ENCODE measurements around the gene LEPROT. TPM values are rescaled to one million over a fixed set of nuclear protein-coding genes. Genes with fewer than 3 reads are reported as not detected.

Gene LEPROT
- total and polyA plus RNA-seq, 12 donors = 26.2 to 55.5 (median 39.2) TPM

DNA sequence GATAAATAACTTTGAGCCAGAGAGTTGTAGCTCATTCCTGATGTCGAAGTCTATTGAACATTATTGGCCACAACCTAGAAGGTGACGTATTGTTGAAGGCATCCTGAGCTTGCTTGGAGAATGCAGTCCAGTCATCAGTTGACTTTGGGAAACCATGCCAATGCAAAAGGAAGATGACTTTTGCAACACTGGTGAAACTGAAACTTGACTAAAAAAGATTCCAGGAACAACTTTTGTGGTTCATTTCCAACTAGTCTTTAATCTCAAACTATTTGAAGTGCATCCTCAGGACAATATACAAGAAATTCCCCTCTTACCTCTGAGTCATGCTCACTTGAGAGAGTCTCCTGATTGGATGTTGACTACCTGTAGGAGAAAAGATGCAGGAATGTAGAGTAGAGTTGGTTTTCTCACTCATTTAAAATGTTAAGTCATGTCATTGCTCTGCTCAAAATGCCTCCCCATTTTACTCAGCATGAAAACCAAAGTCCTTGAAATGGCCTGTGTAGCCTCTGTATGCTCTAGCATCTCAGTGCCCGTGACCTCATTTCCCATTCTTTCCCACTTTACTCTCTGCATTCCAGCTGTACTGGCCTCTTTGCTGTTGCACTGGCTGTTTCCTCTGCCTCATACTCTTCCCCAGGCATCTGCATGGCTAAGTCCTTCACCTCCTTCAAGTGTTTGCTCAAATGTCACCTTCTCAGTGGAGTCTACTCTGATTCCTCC lies 24.4 kb upstream of the LEPROT start:
- no peak overlapping the region for H3K27ac ChIP-seq
- 90 to 92% methylated on average over 3 of the region's 3 CpGs for WGBS, 2 donors
- intact Hi-C loops (cut with DNase I) = no loop called here
- DNase-seq (no peak), ATAC-seq (no peak)
- H3K4me1 ChIP-seq = peaks cover 0 to 7% (median 0%) of the 10 kb centered on the region in 9 donors
- H3K27me3 ChIP-seq = no peaks in the 10 kb centered on the region
- no peak overlapping the region for H3K4me3 ChIP-seq
- TF ChIP-seq, protein P1, sequence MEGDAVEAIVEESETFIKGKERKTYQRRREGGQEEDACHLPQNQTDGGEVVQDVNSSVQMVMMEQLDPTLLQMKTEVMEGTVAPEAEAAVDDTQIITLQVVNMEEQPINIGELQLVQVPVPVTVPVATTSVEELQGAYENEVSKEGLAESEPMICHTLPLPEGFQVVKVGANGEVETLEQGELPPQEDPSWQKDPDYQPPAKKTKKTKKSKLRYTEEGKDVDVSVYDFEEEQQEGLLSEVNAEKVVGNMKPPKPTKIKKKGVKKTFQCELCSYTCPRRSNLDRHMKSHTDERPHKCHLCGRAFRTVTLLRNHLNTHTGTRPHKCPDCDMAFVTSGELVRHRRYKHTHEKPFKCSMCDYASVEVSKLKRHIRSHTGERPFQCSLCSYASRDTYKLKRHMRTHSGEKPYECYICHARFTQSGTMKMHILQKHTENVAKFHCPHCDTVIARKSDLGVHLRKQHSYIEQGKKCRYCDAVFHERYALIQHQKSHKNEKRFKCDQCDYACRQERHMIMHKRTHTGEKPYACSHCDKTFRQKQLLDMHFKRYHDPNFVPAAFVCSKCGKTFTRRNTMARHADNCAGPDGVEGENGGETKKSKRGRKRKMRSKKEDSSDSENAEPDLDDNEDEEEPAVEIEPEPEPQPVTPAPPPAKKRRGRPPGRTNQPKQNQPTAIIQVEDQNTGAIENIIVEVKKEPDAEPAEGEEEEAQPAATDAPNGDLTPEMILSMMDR (IDR thresholded peaks at IDR 0.05) = no peak
- no peaks in the 10 kb centered on the region for H3K9me3 ChIP-seq
- peaks cover 0 to 24% (median 0%) of the 10 kb centered on the region in 9 donors for H3K36me3 ChIP-seq

DNA sequence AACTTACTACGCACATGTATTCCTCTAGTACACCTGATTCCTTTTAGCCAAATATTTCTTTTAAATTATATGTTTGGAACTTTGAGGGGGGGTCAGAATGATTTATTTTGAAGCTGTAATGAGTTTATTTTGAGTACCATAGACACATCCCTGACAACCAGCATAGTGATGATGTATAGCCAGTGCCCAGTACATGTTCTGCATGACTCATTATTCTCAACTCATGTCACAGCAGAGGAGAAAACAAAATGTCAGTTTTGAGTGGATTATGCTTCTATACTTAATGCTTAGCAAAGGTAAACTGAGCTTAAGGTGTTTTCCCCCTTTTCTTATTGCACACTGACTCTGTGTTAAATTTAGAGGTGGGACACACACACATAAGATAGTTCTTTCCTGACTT lies 22.4 kb upstream of the LEPROT start:
- no peak overlapping the region for H3K4me3 ChIP-seq
- no peak overlapping the region for H3K27ac ChIP-seq
- H3K27me3 ChIP-seq = no peaks in the 10 kb centered on the region
- H3K9me3 ChIP-seq = no peaks in the 10 kb centered on the region
- TF ChIP-seq, protein P1 (IDR thresholded peaks at IDR 0.05) = no peak
- peaks cover 0 to 7% (median 0%) of the 10 kb centered on the region in 9 donors for H3K4me1 ChIP-seq
- ATAC-seq (no peak), DNase-seq (no peak)
- H3K36me3 ChIP-seq = peaks cover 0 to 27% (median 0%) of the 10 kb centered on the region in 9 donors
- intact Hi-C loops (cut with DNase I) = loop anchor here in 1 of 10 donors (1.0 kb wide), 1 partner anchor 21 kb away; no protein-coding TSS in a partner anchor
- WGBS, 2 donors = 100% methylated on average over 1 of the region's 1 CpG

DNA sequence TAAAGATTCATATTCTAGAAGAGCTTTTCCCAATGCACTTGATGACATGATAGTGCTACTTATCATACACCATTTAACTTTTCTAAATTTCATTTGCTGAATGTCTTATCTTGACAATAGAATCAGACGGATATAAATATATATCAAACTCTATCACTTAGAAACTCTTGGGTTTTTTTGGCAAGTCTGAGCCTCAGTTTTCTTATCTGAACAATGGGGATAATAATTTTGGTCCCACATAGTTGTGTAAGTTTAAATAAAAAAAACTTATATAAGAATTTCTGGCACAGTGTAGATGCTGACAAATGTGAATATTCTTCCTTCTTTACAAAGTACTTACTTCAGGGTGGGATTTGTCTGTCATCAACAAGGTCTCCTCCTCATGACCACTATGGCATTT lies 21.5 kb upstream of the LEPROT start:
- TF ChIP-seq, protein P1 (IDR thresholded peaks at IDR 0.05) = no peak
- WGBS, 2 donors = 83 to 90% methylated on average over 1 of the region's 1 CpG
- ATAC-seq (no peak), DNase-seq (no peak)
- H3K4me3 ChIP-seq = no peak overlapping the region
- H3K36me3 ChIP-seq = peaks cover 0 to 22% (median 0%) of the 10 kb centered on the region in 9 donors
- H3K27me3 ChIP-seq = no peaks in the 10 kb centered on the region
- intact Hi-C loops (cut with DNase I) = no loop called here
- peaks cover 0 to 7% (median 0%) of the 10 kb centered on the region in 9 donors for H3K4me1 ChIP-seq
- no peaks in the 10 kb centered on the region for H3K9me3 ChIP-seq
- no peak overlapping the region for H3K27ac ChIP-seq

DNA sequence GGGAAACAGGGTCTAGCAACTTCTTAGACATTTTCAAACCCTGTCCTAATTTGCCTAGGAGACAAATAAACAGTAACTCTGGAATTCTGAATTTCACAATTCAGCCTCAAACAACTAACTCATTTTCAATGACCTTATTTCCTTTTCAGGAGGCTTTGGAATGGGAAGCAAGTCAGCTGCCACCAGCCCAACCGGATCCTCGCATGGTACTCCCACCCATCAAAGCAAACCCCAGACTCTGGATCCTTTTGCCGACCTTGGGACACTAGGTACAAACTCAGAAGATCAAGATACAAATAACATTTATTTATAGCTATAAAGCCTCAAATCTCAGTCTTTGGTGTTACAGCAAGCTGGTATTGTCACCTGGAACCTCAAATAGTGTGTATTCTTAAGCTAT lies 18.9 kb upstream of the LEPROT start:
- intact Hi-C loops (cut with DNase I) = no loop called here
- ATAC-seq = no peak
- TF ChIP-seq, protein P1 (IDR thresholded peaks at IDR 0.05) = no peak
- H3K27me3 ChIP-seq = no peaks in the 10 kb centered on the region
- no peak for DNase-seq
- H3K27ac ChIP-seq = no peak overlapping the region
- no peak overlapping the region for H3K4me3 ChIP-seq
- no peaks in the 10 kb centered on the region for H3K4me1 ChIP-seq
- H3K36me3 ChIP-seq = peaks cover 0 to 12% (median 0%) of the 10 kb centered on the region in 9 donors
- WGBS, 2 donors = 77 to 79% methylated on average over 3 of the region's 3 CpGs
- no peaks in the 10 kb centered on the region for H3K9me3 ChIP-seq
